Cortex of kidney (tissue), 1 donor: ENCODE data around the gene CNBP.
"Not testable (repeated sequence)": the region's sequence is repeated elsewhere in the genome, so short reads cannot be mapped to it uniquely, and the experiment has no call there.

ENCODE experiments used
- DNase-seq: peaks from one replicate; lab custom pipeline; 2025; lab: John Stamatoyannopoulos, UW

Gene CNBP

GRCh38 chr3:129183569-129184395, at the start of gene CNBP:
TSS of gene CNBP (minus strand) at chr3:129183896. CDS start at chr3:129171757, 12,139 bp downstream.
- DNase-seq, result peak; percentile 73

GRCh38 chr3:129231331-129232119, 47.8 kb upstream of the CNBP start:
- DNase-seq, result no peak

- DNase-seq, result no peak
Observed at GRCh38 chr3:129230311-129231019, 46.8 kb upstream of the CNBP start.

- DNase-seq, result no peak
Observed at GRCh38 chr3:129228891-129229585, 45.3 kb upstream of the CNBP start.

- DNase-seq, result no peak
Observed at GRCh38 chr3:129226374-129226773, 42.7 kb upstream of the CNBP start.

GRCh38 chr3:129224984-129225393, 41.3 kb upstream of the CNBP start:
- no peak for DNase-seq

- not testable (repeated sequence) for DNase-seq
Observed at GRCh38 chr3:129224387-129224786, 40.7 kb upstream of the CNBP start.

- no peak for DNase-seq
Observed at GRCh38 chr3:129218742-129219141, 35.0 kb upstream of the CNBP start.

- no peak for DNase-seq
Observed at GRCh38 chr3:129213238-129213637, 29.5 kb upstream of the CNBP start.

- DNase-seq, result no peak
Observed at GRCh38 chr3:129211772-129212171, 28.1 kb upstream of the CNBP start.

- no peak for DNase-seq
Observed at GRCh38 chr3:129211345-129211744, 27.6 kb upstream of the CNBP start.

GRCh38 chr3:129207479-129207878, 23.8 kb upstream of the CNBP start:
- DNase-seq, result no peak

GRCh38 chr3:129205109-129205832, 21.6 kb upstream of the CNBP start:
- no peak for DNase-seq

- no peak for DNase-seq
Observed at GRCh38 chr3:129204473-129204872, 20.8 kb upstream of the CNBP start.

- no peak for DNase-seq
Observed at GRCh38 chr3:129199366-129199765, 15.7 kb upstream of the CNBP start.

- DNase-seq, result no peak
Observed at GRCh38 chr3:129197321-129197720, 13.6 kb upstream of the CNBP start.

- DNase-seq, result no peak
Observed at GRCh38 chr3:129196601-129197000, 12.9 kb upstream of the CNBP start.

- no peak for DNase-seq
Observed at GRCh38 chr3:129195731-129196256, 12.1 kb upstream of the CNBP start.

GRCh38 chr3:129189793-129190192, 6.1 kb upstream of the CNBP start:
- DNase-seq, result not testable (repeated sequence)

- DNase-seq, result no peak
Observed at GRCh38 chr3:129187857-129188256, 4.2 kb upstream of the CNBP start.

- no peak for DNase-seq
Observed at GRCh38 chr3:129185783-129186182, 2.1 kb upstream of the CNBP start.
